HG02981 (cell line): ENCODE results near the gene RNU2-1.
"Not testable (repeated sequence)": the region's sequence is repeated elsewhere in the genome, so short reads cannot be mapped to it uniquely, and the experiment has no call there.

ENCODE experiments used
- ATAC-seq: cut with Tn5 transposase; IDR thresholded peaks from one replicate; pipeline ENCODE4 v1.9.1; 2021; ENCODE audit warnings: mild to moderate bottlenecking, moderate library complexity; ENCODE audit not compliant: unreplicated experiment

The RNU2-1 gene

DNA sequence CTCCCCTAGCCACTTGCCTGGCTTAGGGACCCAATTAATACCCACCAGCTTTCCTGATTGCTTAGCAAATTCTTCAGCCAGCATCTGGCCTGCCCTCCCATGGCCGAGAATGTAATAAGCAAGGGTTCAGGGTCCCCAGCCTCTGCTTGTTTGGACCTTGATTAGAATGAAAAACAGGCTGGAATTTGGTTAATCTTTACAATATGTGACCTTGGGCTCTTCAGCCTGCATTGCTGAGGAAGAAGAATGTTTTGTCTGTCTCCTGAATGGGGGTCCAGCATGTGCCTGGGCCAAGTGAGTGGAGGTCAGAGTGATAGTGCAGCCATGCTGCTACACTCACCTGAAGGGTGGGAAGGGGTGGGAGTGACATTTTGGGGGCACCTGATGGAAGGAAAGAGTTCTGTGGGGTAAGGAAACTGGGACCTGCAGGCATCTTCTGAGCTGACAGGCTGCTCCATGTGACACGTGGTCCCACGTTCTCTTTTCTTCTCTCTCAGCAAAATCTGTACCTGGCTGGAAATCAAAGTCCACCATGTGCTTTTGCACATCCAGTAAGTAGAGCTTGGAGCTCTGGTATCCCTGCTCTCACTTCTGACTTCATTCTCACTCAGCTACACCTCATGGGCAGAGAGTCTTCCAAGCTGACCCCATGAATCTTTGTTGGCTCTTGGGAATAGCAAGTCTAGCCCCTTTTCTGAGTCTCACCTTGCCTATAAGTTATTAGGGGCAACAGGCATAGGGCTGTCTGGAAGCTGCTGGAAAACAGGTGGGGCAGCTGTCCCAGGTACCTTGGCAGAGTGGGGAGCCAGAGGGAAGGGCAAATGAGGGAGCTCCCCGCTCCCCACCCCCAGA is 16.8 kb downstream of the RNU2-1 start:
- no peak for ATAC-seq

DNA sequence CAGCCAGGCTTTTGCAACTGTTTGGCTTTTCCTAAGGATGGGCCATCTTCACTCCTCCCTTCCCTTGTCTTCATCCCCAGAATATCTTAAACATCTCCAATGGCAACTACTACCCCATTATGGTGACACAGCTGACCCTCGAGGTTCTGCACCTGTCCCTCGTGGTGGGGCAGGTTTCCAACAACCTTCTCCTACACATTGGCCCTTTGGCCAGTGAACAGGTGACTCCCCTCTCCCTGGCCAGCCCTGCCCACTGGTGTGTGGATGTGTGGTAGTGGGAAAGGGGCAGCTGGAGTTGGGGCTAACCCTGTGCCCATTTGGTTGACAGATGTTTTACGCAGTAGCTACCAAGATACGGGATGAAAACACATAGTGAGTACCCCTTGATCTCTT is 17.4 kb downstream of the RNU2-1 start:
- ATAC-seq = no peak

DNA sequence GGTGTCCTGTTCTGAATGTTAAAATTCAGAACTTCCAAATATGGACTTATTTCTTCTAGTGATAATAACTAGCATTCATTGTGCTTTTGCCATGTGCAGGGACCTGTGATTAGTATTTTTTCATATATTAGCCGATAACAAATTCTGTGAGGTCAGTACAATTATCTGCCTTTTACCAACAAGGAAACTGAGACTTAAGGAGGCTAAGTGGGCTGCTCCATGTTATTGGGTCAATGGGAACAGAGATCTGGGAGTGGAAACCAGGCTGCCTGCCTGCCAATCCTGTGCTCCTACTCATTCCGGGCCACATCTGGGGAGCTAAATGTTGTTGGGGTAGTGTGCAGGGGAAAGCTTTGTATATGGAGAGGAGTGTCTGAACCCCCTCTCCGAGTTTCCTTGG is 18.4 kb downstream of the RNU2-1 start:
- no peak for ATAC-seq

DNA sequence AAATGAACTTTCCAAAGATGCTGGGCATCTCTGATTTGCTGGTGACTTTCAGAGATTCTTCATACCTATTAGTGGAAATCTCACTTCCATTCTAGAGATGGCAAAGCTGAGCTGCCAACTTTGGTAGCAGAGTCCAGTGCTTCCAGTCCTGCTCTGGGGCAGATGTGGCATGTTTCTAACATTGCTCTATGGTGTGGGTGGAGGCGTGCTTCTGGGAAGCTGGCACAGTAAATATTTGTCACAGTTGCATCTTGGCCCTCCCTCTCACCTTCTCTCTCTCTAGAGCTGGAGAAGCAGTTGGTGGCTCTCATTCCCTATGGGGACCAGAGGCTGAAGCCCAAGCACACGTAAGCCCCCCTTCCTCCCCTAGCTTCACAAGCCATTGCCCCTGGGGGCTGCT is 20.2 kb downstream of the RNU2-1 start:
- ATAC-seq = no peak

DNA sequence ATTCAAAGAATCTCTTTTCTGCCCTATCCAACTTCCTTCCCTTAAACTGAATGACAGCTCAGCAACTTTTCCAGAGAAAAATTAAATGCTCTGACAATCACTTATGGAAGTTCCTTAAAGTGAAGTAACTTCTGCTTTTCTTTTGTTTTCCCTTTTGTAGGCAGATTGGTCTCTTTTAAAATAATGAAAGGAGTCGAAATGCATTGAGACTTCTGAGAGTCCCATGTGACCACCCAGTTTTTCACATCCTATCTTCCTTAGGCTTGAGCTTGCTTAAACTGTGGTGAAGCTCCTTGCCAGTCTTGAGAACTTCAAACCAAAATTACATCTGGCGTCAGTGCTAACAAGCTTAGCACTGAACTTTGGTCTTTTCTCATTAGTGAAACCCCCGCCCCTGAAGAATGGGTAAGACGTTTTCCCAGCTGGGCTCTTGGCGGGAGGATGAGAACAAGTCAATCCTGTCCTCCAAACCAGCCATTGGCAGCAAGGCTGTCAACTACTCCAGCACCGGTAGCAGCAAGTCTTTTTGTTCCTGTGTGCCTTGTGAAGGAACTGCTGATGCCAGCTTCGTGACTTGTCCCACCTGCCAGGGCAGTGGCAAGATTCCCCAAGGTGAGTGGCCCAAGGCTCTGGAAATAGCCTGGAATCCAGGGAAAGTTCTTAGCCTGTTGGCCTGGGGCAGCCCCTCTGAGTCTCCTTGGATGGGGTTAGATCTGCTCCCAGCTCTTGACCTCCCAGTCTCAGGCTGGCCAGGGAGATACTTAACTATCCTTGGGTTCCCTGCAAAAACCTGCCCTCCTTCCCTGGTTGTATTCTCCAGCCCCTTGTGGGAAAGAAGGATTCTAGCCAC is 20.9 kb downstream of the RNU2-1 start:
- no peak for ATAC-seq

DNA sequence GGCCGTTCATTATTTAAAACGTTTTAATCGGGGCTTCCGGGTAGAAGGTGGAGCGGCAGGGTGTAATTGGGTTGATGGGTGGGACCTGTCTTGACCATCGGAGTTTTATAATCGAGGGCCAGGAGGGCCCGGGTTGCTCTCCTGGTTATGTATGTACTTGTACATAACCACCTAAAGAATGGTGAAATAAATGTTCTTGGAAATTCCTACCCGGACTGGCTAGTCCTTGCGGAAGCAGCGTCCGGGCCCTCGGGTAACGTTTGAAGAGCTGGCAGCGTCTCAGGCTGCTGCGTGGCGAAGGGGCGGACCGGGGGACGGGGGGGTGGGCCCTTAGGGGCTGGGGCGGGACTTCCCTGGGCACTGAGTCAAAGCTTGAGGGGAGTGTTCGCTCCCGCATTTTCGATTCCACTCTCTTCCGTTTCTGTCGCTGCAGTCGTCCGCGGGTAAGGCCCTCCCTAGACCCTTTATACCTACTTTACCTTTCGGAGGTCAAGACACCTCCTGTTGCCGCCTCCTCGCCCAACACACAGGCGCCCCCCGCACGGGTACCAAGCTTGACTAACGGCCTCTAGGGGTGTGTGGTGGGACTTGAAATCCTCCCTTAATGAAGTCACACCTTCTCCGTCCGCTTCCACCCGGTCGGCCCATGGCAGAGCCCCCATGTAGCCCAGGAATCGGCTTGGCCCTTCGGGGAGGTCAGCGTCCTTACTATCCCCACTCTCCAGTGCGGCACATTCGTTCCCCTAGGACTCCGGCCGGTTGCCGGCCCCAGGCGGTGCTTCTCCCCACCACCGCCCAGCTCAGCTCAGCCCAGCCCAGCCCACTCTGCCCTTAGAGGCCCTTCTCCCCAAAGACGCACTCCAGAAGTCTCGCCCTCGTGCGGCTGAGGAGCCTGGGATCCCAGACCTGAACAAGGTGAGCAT is 22.0 kb downstream of the RNU2-1 start, which contains the start of gene TMEM106A:
Gene TMEM106A, plus strand, starts transcription at position 396 of the 923 bp plus-strand sequence. CDS start 1,167 bp downstream, outside the sequence.
- peak; percentile 78 for ATAC-seq

DNA sequence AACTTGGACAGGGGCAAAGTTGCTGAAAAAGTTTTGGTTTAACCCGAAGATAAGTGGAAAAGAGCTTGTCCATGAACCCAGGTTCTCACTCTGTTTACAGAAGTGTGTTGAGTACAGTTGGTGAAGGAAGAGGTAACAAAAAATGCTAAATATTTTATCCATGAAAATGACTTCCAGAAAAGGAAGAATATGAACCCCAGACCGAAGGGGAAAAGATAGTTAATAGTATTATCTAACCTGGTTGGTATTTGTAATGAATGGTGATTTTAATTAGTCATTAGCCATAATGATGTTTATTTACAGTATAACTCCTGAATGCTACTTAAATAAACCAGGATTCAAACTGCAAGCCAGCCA is 22.7 kb downstream of the RNU2-1 start:
- no peak for ATAC-seq

DNA sequence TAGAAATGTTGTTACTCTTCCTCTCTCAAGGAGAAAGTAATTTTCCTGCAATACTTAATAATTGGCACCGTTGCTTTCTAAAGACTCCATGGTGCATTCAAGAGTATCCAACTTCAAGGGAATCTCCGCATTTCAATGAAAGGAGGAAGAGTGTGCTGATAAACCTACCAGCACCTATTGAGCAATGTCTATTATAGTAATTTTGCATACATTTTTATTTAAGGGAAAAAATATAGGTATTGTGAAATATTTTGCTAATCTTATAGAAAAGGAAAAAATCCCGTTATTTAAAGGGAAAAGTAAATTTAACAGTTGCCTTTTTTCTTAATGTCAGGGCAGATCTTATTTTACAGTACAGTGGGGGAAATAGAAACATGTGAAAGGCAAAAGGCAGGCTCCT is 23.2 kb downstream of the RNU2-1 start:
- ATAC-seq = no peak

DNA sequence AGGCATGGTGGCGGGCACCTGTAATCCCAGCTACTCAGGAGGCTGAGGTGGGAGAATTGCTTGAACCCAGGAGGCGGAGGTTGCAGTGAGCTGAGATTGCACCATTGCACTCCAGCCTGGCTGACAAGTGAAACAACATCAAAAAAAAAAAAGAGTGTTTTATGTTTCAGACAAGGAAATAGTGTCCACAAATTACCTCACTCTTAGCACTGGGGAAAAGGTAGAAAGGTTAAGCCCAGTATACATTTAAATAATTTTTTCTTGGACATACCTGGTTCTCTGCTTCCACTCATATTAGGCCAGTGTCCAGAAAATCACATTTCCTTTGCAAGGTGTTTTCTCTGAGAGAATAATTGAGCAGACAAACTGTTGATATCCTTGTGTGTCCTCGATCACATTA is 30.8 kb downstream of the RNU2-1 start:
- not testable (repeated sequence) for ATAC-seq

DNA sequence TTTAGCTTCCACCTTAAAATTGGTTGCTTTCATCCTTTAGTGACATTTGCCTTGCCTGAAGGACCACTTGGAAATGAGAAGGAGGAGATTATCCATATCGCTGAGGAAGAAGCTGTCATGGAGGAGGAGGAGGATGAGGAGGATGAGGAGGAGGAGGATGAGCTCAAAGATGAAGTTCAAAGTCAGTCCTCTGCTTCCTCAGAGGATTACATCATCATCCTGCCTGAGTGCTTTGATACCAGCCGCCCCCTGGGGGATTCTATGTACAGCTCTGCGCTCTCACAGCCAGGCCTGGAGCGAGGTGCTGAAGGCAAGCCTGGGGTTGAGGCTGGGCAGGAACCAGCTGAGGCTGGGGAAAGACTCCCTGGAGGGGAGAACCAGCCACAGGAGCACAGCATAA is 33.6 kb downstream of the RNU2-1 start:
- ATAC-seq = no peak

DNA sequence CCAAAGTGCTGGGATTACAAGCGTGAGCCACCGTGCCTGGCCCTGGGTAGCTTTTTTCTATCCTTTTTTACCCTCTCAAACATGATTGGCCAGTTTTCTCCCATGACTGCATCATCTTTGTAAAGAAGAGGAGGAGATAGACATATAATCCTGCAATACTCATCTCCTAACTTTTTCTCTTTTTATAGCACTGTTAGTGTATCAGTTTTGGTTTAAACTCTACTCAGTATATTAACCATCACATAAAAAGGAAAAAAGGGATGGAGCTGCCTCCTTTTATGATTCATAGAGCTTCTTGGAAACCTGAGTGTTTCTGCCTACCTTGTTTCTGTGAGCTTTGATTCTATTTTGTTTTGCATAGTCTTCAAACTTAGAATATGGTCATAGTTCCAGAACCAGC is 34.1 kb downstream of the RNU2-1 start:
- no peak for ATAC-seq

DNA sequence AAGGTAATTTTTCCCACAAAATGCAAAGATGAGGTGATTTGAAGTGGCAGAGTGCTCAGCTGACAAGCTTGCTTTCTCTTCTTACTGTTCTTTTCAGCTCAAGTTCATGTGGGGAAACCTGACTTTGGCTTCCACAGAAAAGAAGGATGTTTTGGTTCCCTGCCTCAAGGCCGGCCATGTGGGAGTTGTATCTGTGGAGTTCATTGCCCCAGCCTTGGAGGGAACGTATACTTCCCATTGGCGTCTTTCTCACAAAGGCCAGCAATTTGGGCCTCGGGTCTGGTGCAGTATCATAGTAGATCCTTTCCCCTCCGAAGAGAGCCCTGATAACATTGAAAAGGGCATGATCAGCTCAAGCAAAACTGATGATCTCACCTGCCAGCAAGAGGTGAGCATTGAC is 40.5 kb downstream of the RNU2-1 start:
- no peak for ATAC-seq

DNA sequence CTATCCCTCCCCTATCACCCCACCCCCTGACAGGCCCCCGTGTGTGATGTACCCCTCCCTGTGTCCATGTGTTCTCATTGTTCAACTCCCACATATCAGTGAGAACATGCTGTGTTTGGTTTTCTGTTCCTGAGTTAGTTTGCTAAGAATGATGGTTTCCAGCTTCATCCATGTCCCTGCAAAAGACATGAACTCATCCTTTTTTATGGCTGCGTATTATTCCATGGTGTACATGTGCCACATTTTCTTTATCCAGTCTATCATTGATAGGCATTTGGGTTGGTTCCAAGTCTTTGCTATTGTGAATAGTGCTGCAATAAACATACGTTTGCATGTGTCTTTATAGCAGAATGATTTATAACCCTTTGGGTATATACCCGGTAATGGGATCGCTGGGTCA is 47.1 kb downstream of the RNU2-1 start:
- not testable (repeated sequence) for ATAC-seq

DNA sequence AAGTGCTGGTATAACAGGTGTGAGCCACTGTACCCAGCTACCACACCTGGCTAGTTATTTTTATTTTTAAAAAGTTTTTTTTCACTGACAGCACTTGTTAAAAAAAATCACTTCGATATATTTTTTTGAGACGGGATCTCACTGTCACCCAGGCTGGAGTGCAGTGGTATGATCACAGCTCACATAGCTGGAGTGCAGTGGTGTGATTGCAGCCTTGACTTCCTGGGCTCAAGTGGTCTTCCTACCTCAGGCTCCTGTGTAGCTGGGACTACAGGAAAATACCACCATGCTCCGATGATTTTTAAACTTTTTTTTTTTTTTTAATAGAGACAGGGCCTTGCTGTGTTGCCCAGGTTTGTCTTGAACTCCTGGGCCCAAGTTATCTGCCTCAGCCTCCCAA is 49.9 kb downstream of the RNU2-1 start:
- ATAC-seq = no peak
